GM19035 (cell line): ENCODE data around the gene SGSH.
A peak's percentile ranks its signal among the peaks of the same experiment; 100 is the strongest.

Experiments used
- ATAC-seq: cut with Tn5 transposase; IDR thresholded peaks from one replicate; pipeline ENCODE4 v1.9.1; 2021; ENCODE audit not compliant: unreplicated experiment

Gene SGSH

GRCh38 chr17:80227666-80228065 is 7.5 kb upstream of the SGSH start:
- ATAC-seq: no peak

GRCh38 chr17:80227156-80227555 is 7.0 kb upstream of the SGSH start:
- no peak for ATAC-seq

GRCh38 chr17:80225230-80225629 is 5.1 kb upstream of the SGSH start:
- no peak for ATAC-seq

- no peak for ATAC-seq
These were observed 4.5 kb upstream of the SGSH start for GRCh38 chr17:80224683-80225082.

GRCh38 chr17:80223838-80224497 is 3.8 kb upstream of the SGSH start:
- no peak for ATAC-seq

- ATAC-seq: no peak
These were observed 3.1 kb upstream of the SGSH start for GRCh38 chr17:80223142-80223815.

- ATAC-seq: no peak
These were observed 2.4 kb upstream of the SGSH start for GRCh38 chr17:80222376-80223141.

GRCh38 chr17:80221351-80222105 is 1.4 kb upstream of the SGSH start:
- ATAC-seq: no peak

- no peak for ATAC-seq
These were observed 643 bp upstream of the SGSH start for GRCh38 chr17:80220736-80221215.

- peak; percentile 28 for ATAC-seq
These were observed 425 bp downstream of the SGSH start for GRCh38 chr17:80219763-80220053.

- peak; percentile 68 for ATAC-seq
These were observed 945 bp downstream of the SGSH start for GRCh38 chr17:80219013-80219762.

- no peak for ATAC-seq
These were observed 1.7 kb downstream of the SGSH start for GRCh38 chr17:80218391-80218790.

GRCh38 chr17:80217703-80218362 is 2.3 kb downstream of the SGSH start:
- ATAC-seq: no peak

GRCh38 chr17:80216473-80217456 is 3.4 kb downstream of the SGSH start:
- no peak for ATAC-seq

- no peak for ATAC-seq
These were observed 5.3 kb downstream of the SGSH start for GRCh38 chr17:80214878-80215210.

- no peak for ATAC-seq
These were observed 5.9 kb downstream of the SGSH start for GRCh38 chr17:80214012-80214877.

GRCh38 chr17:80213643-80213975 is 6.5 kb downstream of the SGSH start:
- ATAC-seq: no peak

- ATAC-seq: no peak
These were observed 7.0 kb downstream of the SGSH start for GRCh38 chr17:80212962-80213642.
